HG03575 (cell line): ENCODE data around the gene PRR20G.

Source experiments
- ATAC-seq: cut with Tn5 transposase; IDR thresholded peaks from one replicate; pipeline ENCODE4 v1.9.1; 2021; ENCODE audit not compliant: unreplicated experiment, insufficient number of reproducible peaks, low FRiP score; ENCODE audit errors: extremely low read depth

Gene PRR20G

DNA sequence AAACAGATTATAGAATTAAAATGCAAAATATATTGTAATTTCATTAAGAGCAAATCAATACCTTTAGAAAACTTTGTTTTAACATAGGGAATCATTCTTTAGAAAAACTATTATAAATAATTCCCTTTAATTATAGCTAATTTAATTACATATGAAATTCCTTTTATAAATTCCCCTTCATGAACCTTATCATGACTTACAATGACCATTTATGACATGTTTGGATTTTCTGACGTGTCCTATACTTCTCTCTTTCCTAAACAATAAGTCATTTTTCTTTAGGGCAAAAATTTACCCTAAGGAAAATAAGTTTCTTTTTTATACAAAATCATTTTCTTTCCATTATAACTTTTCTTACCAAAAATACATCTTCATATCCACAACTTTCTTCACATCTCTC is 37.8 kb downstream of the PRR20G start:
- no peak for ATAC-seq

DNA sequence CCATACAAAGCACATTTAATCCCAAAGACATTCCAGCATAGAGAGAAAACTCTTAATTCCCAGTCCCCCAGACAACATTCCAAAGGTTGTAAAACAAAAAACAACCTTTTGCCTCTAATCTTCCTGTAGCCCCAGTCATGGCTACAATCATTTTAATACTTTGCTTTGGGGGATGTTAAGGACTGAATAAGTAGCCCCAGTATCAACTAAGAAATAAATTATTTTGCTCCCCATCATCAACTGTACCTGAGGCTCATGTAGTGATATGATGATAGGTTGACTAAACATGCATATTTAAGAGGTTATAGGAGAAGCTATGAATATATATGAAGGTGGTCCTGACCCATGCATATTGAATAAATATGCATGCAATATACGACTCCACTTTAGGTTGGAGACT is 40.6 kb downstream of the PRR20G start:
- ATAC-seq = no peak

DNA sequence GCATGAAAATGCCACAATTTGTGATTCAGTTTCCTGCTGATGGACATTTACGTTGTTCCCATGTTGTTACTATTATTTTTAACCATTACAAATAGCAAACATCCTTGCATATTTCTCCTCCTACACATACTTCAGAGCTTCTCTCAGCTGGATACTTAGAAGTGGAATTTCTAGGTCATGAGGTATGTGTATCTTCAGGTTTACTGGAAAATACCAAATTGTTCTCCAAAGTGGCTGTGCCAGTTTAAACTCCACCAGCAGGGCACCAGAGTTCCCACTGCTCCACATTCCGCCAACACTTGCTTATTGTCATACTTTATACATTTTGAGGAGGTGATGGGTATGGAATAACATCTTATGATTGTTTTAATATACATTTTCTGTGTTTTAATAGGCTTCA is 49.2 kb downstream of the PRR20G start:
- no peak for ATAC-seq

DNA sequence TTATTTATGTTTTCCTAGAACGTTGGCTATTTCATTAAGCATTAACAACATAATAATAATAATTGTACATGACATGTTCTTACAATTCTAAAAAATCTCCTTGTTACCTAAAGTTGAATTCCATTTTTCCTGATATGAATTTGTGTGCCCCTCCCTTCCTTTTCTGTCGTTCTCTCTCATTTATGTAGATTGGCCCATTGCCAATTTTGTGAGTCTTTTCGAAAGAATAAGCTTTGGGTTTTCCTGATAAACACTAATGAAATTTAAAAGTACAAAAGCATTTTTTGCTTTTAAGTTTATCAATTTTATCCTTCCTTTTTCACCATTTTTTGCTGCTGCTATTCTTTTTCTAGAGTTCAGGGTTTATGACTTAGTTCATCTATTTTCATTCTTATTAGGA is 50.0 kb downstream of the PRR20G start:
- ATAC-seq = no peak

DNA sequence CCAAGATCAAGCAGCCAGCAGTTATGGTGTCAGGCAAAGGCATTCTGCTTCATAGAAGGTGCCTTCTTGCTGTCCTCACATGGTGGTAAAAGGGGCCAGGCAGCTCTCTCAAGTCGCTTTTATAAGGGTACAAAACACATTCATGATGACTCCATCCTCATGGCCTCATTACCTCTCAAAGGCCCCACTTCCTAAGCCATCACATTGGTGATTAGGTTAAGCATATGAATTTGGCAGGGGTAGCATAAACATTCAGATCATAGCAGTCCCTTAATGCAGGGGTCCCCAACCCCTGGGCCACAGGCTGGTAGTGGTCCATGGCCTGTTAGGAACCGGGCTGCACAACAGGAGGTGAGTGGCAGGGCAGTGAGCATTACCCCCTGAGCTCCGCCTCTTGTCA is 52.1 kb downstream of the PRR20G start:
- no peak for ATAC-seq

DNA sequence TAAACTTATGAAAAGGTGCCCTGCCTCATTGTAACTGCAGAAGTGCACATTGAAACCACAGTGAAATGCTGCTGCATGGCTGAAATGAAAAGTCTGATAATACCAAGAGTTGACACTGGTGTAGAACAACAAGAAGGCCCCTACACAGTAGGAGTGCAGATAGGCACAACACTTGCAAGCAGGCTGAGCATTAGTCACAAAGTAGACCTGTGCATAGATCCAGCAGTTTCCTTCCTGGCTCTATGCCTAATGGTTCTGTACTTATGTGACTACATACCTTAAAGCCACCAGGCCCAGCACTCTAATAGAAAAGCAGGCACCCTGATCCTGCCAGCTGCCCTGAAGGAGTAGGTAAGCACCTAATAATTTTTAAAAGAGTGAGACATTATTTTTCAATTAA is 53.1 kb downstream of the PRR20G start:
- no peak for ATAC-seq
